B cell (primary cell): Measurements from ENCODE around the gene CDK13.

ENCODE experiments used
- EZH2 ChIP-seq: IDR thresholded peaks from 2 replicates; pipeline ENCODE4 v1.6.1; 2012; ENCODE audit warnings: borderline replicate concordance, low read depth, mild to moderate bottlenecking, moderate library complexity, low read length; ENCODE audit not compliant: insufficient read depth, poor library complexity, severe bottlenecking
- TF ChIP-seq, protein P1 (sequence below): fragments of 200-600 bp; IDR thresholded peaks from one replicate; pipeline ENCODE4 v1.8.0; 2022; ENCODE audit warnings: antibody characterized with exemption, mild to moderate bottlenecking

DNA sequence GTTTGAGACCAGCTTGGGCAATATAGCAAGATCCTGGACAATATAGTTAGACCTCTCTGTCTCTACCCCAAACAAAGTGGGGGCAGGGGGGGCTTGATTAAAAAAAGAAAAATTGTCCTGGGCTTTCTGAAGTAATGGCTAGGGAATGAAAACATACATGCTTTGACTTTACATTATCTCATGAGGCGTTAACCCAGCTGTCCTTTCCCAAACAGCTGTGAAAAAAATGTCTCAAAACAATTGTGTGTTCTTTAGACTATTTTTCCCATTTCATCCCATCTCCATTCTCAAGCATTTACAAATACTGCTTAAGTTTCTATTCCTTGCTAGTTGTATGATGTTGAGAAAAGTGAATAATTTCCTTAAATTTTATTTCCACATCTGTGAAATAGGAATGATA, 27.0 kb upstream of the CDK13 start:
- TF ChIP-seq, protein P1, sequence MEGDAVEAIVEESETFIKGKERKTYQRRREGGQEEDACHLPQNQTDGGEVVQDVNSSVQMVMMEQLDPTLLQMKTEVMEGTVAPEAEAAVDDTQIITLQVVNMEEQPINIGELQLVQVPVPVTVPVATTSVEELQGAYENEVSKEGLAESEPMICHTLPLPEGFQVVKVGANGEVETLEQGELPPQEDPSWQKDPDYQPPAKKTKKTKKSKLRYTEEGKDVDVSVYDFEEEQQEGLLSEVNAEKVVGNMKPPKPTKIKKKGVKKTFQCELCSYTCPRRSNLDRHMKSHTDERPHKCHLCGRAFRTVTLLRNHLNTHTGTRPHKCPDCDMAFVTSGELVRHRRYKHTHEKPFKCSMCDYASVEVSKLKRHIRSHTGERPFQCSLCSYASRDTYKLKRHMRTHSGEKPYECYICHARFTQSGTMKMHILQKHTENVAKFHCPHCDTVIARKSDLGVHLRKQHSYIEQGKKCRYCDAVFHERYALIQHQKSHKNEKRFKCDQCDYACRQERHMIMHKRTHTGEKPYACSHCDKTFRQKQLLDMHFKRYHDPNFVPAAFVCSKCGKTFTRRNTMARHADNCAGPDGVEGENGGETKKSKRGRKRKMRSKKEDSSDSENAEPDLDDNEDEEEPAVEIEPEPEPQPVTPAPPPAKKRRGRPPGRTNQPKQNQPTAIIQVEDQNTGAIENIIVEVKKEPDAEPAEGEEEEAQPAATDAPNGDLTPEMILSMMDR = no peak
- TF ChIP-seq EZH2 = no peak
